DOHH2 (cell line): ENCODE data around the gene TRAK1.

ENCODE experiments used
- EZH2phosphoT487 ChIP-seq: fragments of 200-600 bp; sonication (generic); IDR thresholded peaks from 2 replicates; pipeline ENCODE4 v1.6.1; 2017; ENCODE audit warnings: borderline replicate concordance, mild to moderate bottlenecking, antibody characterized with exemption, low read length, moderate library complexity, mixed read lengths
- TF ChIP-seq, protein P1 (sequence below): fragments of 200-600 bp; sonication (generic); IDR thresholded peaks from one replicate; pipeline ENCODE4 v1.5.1; 2014; ENCODE audit warnings: antibody characterized with exemption, mild to moderate bottlenecking, low read depth, low read length; ENCODE audit not compliant: poor library complexity, severe bottlenecking

DNA sequence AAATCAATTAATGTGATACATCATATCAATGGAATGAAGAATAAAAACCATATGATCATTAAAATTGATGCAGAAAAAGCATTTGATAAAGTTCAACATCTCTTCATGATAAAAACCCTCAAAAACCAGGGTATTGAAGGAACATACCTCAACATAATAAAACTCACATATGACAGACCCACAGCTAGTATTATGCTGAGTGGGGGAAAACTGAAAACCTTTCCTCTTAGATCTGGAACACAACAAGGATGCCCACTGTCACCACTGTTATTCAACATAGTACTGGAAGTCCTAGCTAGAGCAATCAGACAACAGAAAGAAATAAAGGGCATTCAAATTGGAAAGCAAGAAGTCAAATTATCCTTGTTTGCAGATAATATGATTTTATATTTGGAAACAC lies 144.4 kb downstream of the TRAK1 start:
- TF ChIP-seq, protein P1, sequence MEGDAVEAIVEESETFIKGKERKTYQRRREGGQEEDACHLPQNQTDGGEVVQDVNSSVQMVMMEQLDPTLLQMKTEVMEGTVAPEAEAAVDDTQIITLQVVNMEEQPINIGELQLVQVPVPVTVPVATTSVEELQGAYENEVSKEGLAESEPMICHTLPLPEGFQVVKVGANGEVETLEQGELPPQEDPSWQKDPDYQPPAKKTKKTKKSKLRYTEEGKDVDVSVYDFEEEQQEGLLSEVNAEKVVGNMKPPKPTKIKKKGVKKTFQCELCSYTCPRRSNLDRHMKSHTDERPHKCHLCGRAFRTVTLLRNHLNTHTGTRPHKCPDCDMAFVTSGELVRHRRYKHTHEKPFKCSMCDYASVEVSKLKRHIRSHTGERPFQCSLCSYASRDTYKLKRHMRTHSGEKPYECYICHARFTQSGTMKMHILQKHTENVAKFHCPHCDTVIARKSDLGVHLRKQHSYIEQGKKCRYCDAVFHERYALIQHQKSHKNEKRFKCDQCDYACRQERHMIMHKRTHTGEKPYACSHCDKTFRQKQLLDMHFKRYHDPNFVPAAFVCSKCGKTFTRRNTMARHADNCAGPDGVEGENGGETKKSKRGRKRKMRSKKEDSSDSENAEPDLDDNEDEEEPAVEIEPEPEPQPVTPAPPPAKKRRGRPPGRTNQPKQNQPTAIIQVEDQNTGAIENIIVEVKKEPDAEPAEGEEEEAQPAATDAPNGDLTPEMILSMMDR: no peak
- no peak for TF ChIP-seq EZH2phosphoT487
